GM18526 (cell line): ENCODE results near the gene SRD5A3.

ENCODE experiments used
- POLR2A ChIP-seq: IDR thresholded peaks from 3 replicates; pipeline ENCODE4 v1.6.1; 2011; ENCODE audit not compliant: insufficient read length; ENCODE audit errors: extremely low read depth

SRD5A3 gene

DNA sequence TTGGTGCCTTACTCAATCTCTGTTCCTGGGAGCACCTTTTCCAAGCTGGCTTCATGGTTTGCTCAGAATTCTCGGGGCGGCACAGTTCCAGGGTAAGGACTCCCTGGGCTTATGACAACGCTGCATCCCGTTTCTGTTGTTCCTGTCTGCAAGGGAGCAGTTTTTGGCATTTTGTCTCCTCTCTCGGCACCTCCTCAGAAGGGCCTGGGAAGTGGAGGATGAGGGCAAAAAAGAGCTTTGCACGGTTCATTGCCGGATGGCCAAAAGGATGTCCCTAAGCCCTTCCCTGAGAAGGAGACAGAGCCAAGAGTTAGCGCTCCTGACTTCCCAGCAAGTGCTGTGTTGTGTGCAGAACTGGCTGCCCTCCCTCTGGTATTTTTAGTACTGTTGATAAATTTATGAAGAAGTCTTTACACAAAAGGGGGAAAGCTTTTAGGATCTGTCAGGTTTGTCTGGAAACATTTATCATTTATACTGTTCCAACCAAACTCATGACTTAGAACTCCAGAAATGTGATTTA, 13.4 kb downstream of the SRD5A3 start:
- TF ChIP-seq POLR2A: no peak

DNA sequence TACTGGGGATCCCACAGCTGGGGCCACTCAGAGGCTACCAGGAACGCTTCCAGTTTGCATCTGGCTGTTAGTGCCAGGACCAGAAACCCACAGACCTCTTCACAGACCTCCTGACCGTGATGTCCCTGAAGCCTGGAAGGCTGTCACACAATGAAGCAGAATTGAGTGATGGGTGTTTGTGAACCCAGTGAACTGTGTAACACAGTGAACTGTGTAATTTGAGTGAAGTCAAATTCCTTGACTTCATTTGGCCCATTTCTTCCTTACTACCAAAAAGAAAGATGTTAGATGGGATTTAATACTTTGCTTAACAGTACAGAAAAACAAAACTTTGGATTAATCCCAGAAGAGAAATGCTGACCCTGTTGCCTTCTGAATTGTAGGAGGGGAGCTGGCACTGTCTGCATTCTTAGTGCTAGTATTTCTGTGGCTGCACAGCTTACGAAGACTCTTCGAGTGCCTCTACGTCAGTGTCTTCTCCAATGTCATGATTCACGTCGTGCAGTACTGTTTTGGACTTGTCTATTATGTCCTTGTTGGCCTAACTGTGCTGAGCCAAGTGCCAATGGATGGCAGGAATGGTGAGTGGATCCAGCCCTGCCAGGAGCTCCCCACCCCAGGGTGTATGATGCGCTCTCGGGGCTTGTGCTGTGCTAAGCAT, 17.8 kb downstream of the SRD5A3 start:
- no peak for TF ChIP-seq POLR2A

DNA sequence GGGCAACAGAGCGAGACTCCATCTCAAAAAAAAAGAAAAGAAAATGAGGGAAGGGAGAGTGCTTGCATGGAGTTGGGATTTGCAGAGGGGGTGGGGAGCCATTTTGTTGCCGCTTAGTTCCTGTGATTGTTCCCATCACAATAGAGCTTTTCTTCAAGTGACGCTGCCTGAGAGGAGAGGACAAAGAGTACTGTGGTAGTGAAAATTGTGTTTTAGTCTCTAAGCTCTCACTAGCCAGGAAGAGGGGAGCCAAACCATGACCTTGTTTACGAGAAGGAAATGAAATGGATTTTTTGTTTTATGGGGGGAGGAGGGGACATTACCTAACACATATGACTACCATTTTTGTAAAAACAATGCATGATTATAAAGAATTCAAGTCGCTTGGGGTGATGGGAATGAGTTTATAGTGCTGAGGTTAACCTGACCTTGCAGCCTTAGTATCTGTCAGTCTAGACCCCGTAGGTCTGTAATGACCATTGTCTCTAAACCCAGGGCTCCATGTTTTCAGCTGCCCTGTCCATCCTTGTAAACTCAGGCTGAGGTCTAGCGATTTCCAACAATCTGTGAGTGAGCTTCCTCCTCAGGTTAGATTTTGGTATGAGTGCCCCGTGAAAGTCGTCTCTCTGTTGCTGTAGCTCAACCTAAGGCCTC, 18.8 kb downstream of the SRD5A3 start:
- TF ChIP-seq POLR2A: no peak

DNA sequence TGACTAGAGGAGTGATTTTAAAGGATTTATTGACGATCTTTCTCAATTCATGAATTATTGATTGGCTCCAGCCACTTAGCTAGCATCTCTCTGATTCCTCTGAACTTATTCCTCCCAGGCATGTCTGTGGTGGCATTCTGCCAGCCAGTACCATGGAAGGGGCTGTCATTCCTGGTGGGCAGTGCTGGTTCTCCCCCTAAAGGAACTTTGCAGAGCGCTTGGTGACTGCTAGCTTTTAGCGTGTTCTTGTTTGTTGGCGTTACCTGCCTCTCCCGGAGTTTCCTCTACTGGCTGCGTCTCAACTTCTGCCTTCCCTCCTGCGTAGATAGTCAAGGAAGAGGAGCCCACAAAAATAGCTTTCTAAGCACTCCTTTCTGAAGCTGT, 19.3 kb downstream of the SRD5A3 start:
- TF ChIP-seq POLR2A: no peak

DNA sequence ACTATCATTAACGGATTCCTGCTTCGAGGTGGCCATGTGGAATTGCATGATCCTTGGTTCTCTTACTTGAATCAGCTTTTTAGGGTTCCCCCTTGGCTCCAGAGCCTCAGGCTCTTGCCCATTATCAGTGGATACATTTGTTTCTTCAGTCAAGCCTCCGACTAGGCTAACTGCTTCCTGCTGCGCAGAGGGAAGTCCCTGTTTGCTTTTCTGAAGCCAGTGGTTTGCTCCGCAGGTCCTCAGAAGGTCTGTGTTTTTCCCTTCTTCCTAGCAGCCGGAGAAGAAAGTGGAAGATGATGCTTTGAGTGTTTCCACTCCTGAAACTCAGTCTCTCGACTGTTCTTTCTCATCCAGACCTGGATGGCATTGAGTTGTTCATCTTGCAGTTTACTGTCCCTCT, 20.6 kb downstream of the SRD5A3 start:
- TF ChIP-seq POLR2A: no peak

DNA sequence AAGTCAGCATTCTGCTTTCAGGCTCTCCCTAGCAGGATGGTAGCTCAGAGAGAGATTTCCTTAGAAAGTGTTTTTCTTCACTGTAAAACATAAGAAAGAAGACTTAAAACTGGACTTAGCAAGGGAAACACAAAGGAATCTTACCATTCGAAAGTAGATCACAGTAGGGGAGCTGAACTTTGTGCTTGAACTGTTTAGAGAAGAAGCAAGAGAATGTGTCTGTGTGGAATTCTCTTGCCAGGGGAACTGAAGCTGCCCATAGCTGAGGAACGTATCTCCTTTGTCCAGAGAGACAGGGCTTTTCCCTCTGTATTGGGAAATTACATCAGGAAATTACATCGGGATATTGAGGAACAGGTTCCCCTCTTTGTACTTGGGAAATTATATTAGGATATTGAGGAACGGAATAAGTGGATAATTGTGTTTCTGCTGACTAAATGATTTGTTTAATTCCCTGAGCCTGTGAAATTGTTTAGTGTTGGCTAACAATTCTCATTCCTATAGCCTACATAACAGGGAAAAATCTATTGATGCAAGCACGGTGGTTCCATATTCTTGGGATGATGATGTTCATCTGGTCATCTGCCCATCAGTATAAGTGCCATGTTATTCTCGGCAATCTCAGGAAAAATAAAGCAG, 21.2 kb downstream of the SRD5A3 start:
- no peak for TF ChIP-seq POLR2A

DNA sequence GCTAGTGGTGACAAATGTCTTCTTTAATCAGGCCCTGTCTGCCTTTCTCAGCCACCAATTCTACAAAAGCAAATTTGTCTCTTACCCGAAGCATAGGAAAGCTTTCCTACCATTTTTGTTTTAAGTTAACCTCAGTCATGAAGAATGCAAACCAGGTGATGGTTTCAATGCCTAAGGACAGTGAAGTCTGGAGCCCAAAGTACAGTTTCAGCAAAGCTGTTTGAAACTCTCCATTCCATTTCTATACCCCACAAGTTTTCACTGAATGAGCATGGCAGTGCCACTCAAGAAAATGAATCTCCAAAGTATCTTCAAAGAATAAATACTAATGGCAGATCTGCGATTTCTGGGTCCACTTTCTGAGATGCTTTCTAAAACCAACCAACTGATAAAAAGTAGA, 23.9 kb downstream of the SRD5A3 start:
- no peak for TF ChIP-seq POLR2A

DNA sequence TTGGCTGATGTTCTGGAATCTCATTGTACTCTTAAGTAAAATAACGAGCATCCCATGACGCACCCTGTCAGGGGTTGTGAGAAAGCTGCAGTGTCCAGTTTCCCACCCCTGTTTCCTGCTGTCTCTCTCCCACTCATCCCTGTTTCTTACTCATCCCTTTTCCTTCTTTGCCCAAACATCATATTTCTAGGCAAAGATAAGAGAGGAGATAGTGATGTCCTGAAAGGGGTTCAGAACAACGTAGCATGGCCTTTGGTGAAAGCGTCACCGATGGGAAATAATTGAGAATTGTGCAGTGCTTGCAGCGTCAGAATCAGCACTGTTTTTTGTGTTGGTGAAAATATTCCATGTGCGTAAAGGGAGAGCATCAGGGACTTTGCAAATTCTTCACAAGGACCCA, 26.2 kb downstream of the SRD5A3 start:
- TF ChIP-seq POLR2A: no peak

DNA sequence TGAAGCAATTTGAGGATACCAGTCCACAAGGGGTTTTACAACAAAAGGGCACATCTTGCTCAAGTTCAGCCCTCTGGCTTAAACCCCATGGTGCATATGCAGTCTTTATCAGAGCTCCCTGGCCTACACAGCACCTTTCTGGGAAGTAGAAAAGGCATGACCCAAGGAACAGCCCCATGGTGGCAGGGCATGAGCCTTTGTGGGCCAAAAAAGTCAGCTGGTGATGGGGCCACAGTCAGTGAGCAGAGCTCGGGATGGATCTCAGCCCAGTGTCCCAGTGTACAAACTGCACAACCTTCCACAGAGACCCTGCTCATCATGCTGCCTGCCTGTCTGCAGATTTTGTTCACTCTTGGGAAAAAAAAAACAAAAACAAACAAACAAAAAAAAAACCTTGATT, 27.4 kb downstream of the SRD5A3 start:
- TF ChIP-seq POLR2A: no peak

DNA sequence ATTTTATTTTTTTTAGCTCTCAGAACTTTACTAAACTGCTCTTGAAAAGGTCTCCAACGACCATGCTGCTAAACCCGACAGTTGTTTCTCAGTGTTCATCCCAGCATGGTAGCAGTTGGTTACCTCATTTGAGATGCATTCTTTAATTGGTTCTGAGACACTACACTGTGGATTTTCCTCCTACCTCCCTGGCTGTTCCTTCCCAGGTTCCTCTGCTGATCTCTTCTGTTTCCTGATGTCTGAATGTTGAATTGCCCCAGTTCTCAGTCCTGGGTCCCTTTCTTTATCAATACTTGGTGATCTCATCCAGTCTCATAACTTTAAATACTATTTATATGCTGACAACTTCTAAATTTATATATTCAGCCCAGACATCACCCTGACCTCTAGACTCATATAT, 30.7 kb downstream of the SRD5A3 start:
- no peak for TF ChIP-seq POLR2A

DNA sequence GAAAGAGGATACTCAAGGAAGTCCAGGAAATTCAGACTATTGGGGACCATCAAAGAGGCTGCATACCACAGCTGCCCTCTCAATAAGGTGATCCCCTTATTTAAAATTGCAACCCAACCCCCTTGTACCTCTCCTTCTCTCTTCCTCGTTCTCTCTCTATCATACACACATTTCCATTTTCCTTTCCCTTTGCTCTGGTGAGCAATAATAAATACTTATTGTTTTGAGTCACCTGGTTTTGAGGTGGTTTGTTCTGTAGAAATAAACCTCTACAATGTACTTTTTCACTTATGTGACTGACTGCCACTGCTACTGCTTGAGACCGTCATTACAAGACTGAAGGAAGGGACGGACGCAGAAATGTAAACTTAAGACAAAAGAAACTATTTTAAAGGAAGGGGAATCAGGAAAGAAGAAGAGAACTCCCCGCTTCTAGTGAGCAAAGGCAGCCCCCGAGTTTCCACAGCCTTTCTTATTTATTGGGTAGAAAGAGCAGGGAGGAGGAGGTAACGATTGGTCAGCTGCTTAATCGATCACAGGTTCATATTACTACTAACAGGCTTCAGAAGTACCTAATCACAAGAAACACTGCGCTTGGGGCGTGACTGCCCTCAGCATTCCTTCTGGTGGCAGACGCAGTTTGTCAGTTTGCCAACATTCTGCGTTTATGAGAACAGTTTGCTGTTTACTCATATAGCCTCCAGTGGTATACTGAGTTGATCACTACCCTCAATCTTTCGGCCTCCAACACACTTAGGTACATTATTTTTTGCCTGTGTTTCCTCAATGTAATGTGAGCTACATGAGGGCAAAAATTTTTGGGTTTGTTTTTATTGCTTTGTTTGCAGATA, 32.8 kb downstream of the SRD5A3 start:
- TF ChIP-seq POLR2A: no peak

DNA sequence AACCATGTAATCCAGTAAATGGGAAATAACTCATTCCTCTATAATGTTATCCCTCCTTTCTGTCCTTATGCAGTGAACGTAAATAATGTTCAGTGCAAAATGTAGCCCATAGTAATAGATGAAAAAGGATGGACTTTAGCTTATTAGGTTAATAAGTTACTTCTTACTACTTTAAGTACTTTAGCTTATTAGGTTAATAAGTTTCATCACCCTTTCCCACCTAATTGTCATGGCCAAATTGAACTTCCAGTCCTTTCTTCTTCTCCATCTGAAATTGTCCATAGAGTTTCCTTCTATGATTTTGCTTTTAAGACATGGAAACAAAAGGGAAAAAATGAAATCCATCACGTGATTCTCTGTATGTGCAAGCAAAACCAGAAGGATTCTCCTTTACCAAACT, 34.5 kb downstream of the SRD5A3 start:
- no peak for TF ChIP-seq POLR2A

DNA sequence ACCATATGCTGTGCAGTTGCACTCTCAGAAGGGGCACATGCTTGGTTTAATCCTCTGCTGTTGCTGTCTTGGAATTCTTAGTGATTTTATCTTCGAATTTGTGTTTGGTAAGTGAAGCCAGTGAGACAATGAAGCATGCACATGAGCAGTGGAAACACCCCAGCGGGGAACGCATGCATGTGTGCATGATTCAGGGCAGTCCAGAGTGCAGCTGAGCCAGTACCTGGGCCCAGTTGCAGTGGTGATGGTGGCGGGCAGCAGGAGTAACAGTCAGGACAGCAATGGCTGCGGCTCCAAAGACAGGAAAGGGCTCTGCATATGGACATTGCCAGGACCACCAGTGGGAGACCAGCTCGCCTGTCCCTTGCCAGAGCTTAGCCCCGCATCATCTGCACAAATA, 35.5 kb downstream of the SRD5A3 start:
- no peak for TF ChIP-seq POLR2A

DNA sequence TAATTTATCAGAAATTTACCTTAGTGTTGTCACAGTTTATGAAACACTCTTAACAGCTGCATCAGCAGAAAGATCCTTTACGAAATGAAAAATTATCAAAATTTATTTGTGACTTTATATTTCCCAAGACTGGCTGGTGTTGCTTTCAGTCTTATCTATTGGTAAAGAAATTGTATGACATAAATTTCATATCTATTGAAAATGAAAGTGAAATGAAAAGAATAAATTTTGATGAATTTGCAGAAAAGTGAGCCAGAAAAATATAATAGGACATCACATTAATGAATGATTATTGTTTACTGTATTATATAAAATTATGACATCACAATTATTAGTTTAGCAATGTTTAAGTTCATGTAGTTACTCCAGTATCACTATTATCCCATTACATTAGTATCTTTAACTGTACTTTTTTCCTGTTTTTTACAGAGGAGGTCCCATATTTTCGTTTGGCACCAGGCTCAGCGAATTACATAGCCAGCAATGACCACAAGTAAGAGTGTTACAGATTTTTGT, 36.5 kb downstream of the SRD5A3 start:
- no peak for TF ChIP-seq POLR2A

DNA sequence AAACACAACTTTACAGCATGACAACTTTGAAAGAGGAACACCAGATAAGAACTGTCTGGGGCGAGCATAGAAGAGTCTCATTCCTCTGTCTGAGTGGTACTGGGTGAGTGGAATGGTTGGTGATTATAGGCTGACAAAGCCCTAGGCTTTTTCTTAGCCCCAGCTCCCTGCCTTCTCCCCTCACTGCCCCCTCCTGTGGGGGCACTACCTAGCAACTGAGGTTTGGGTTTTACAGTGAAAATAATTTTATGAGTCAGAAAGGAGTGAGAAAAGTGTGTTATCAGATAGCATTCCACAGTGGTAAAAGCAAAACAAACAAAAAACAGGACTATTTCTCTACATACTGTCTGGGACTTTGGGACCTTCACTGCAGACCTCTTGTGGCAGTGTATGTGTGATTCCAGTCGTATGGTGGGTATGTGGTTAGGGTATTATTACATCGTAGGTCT, 39.2 kb downstream of the SRD5A3 start:
- no peak for TF ChIP-seq POLR2A
